ENCODE data around the gene DDAH1. TPM values are rescaled to one million over a fixed set of nuclear protein-coding genes. Genes with fewer than 3 reads are reported as not detected.

Gene DDAH1
- total and polyA plus RNA-seq, 2 experiments from 2014 or later, result 19.5 to 49.8 TPM

- no peaks in the 10 kb centered on the region for H3K4me1 ChIP-seq (ENCODE audit: insufficient read depth)
- no peak overlapping the region for H3K4me3 ChIP-seq
- H3K36me3 ChIP-seq (replicated peaks; ENCODE audit: insufficient read depth, low read depth), result no peaks in the 10 kb centered on the region
- no peaks in the 10 kb centered on the region for H4K20me1 ChIP-seq (ENCODE audit: insufficient read depth, poor library complexity, severe bottlenecking)
- 100% methylated on average over 1 of the region's 1 CpG for WGBS (ENCODE audit: low lambda C conversion rate, missing lambda C conversion rate)
- no peaks in the 10 kb centered on the region for H3K9me3 ChIP-seq (ENCODE audit: low read depth)
- H2AFZ ChIP-seq, result no peak overlapping the region
- H3K79me2 ChIP-seq, result peaks cover 45% of the 10 kb centered on the region
- no peak overlapping the region for H3K27ac ChIP-seq
- no peaks in the 10 kb centered on the region for H3K27me3 ChIP-seq
- no peak for DNase-seq (ENCODE audit: low spot score)
- H3K9me2 ChIP-seq (replicated peaks; ENCODE audit: insufficient read depth), result no peaks in the 10 kb centered on the region
- TF ChIP-seq EZH2 (IDR thresholded peaks at IDR 0.05; ENCODE audit: borderline replicate concordance) (no peak), EZH2phosphoT487 (IDR thresholded peaks at IDR 0.05; ENCODE audit: low read depth, severe bottlenecking, unreplicated experiment) (no peak), CTCF (IDR thresholded peaks at IDR 0.05; ENCODE audit: poor library complexity) (no peak)
- H3K4me2 ChIP-seq, result no peak overlapping the region
Observed at GRCh38 chr1:85444381-85444780, 20.6 kb downstream of the DDAH1 start.

- no peak overlapping the region for H2AFZ ChIP-seq
- no peaks in the 10 kb centered on the region for H3K9me3 ChIP-seq (ENCODE audit: low read depth)
- no peaks in the 10 kb centered on the region for H3K4me1 ChIP-seq (ENCODE audit: insufficient read depth)
- peaks cover 35% of the 10 kb centered on the region for H3K79me2 ChIP-seq
- DNase-seq (ENCODE audit: low spot score), result no peak
- H4K20me1 ChIP-seq (ENCODE audit: insufficient read depth, poor library complexity, severe bottlenecking), result no peaks in the 10 kb centered on the region
- WGBS (ENCODE audit: low lambda C conversion rate, missing lambda C conversion rate), result 68% methylated on average over 3 of the region's 3 CpGs
- no peak overlapping the region for H3K4me2 ChIP-seq
- H3K4me3 ChIP-seq, result no peak overlapping the region
- no peak overlapping the region for H3K27ac ChIP-seq
- no peaks in the 10 kb centered on the region for H3K9me2 ChIP-seq (replicated peaks; ENCODE audit: insufficient read depth)
- TF ChIP-seq EZH2 (IDR thresholded peaks at IDR 0.05; ENCODE audit: borderline replicate concordance) (no peak), CTCF (IDR thresholded peaks at IDR 0.05; ENCODE audit: poor library complexity) (no peak), EZH2phosphoT487 (IDR thresholded peaks at IDR 0.05; ENCODE audit: low read depth, severe bottlenecking, unreplicated experiment) (no peak)
- no peaks in the 10 kb centered on the region for H3K27me3 ChIP-seq
- no peaks in the 10 kb centered on the region for H3K36me3 ChIP-seq (replicated peaks; ENCODE audit: insufficient read depth, low read depth)
Observed at GRCh38 chr1:85440612-85441011, 24.3 kb downstream of the DDAH1 start.

GRCh38 chr1:85438353-85438752, 26.6 kb downstream of the DDAH1 start:
- H3K4me3 ChIP-seq, result no peak overlapping the region
- no peaks in the 10 kb centered on the region for H3K36me3 ChIP-seq (replicated peaks; ENCODE audit: insufficient read depth, low read depth)
- TF ChIP-seq EZH2 (IDR thresholded peaks at IDR 0.05; ENCODE audit: borderline replicate concordance) (no peak), CTCF (IDR thresholded peaks at IDR 0.05; ENCODE audit: poor library complexity) (no peak)
- H3K4me1 ChIP-seq (ENCODE audit: insufficient read depth), result no peaks in the 10 kb centered on the region
- H3K4me2 ChIP-seq, result no peak overlapping the region
- H3K9me2 ChIP-seq (replicated peaks; ENCODE audit: insufficient read depth), result no peaks in the 10 kb centered on the region
- no peaks in the 10 kb centered on the region for H3K27me3 ChIP-seq
- H3K9me3 ChIP-seq (ENCODE audit: low read depth), result no peaks in the 10 kb centered on the region
- WGBS (ENCODE audit: low lambda C conversion rate, missing lambda C conversion rate), result 69% methylated on average over 2 of the region's 2 CpGs
- DNase-seq (ENCODE audit: low spot score), result no peak
- H4K20me1 ChIP-seq (ENCODE audit: insufficient read depth, poor library complexity, severe bottlenecking), result peaks cover 3% of the 10 kb centered on the region
- no peak overlapping the region for H3K27ac ChIP-seq
- no peak overlapping the region for H2AFZ ChIP-seq
- H3K79me2 ChIP-seq, result peaks cover 45% of the 10 kb centered on the region

- H3K4me2 ChIP-seq, result no peak overlapping the region
- H3K36me3 ChIP-seq (replicated peaks; ENCODE audit: insufficient read depth, low read depth), result no peaks in the 10 kb centered on the region
- peaks cover 4% of the 10 kb centered on the region for H4K20me1 ChIP-seq (ENCODE audit: insufficient read depth, poor library complexity, severe bottlenecking)
- H2AFZ ChIP-seq, result no peak overlapping the region
- no peaks in the 10 kb centered on the region for H3K9me3 ChIP-seq (ENCODE audit: low read depth)
- no peaks in the 10 kb centered on the region for H3K27me3 ChIP-seq
- H3K79me2 ChIP-seq, result peaks cover 52% of the 10 kb centered on the region
- no peak overlapping the region for H3K27ac ChIP-seq
- no peak overlapping the region for H3K4me3 ChIP-seq
- 95% methylated on average over 3 of the region's 3 CpGs for WGBS (ENCODE audit: low lambda C conversion rate, missing lambda C conversion rate)
- no peaks in the 10 kb centered on the region for H3K4me1 ChIP-seq (ENCODE audit: insufficient read depth)
- H3K9me2 ChIP-seq (replicated peaks; ENCODE audit: insufficient read depth), result no peaks in the 10 kb centered on the region
- no peak for DNase-seq (ENCODE audit: low spot score)
- no peak for TF ChIP-seq EZH2 (IDR thresholded peaks at IDR 0.05; ENCODE audit: borderline replicate concordance)
- TF ChIP-seq EZH2phosphoT487 (IDR thresholded peaks at IDR 0.05; ENCODE audit: low read depth, severe bottlenecking, unreplicated experiment), result no peak
Observed at GRCh38 chr1:85437139-85437538, 27.8 kb downstream of the DDAH1 start.
